SK-MEL-5 (cell line): ENCODE measurements around the gene SIRT5. TPM values are rescaled to one million over a fixed set of nuclear protein-coding genes. Genes with fewer than 3 reads are reported as not detected.
A peak's percentile ranks its signal among the peaks of the same experiment; 100 is the strongest.

Source experiments
- DNase-seq: peaks from one replicate; pipeline ENCODE4 v3.0.0-alpha.2; 2016; ENCODE audit warnings: low read depth, low spot score
- in situ Hi-C: cut with HindIII; loops from 2 replicates; pipeline ENCODE4 v1.10.0; 2016; ENCODE audit warnings: low sequenced_read_pairs, high pct_unique_total_duplicates, low pct_unique_long_range_greater_than_20kb
- total RNA-seq: library from RNA; depleted of rRNA; stranded (reverse); fragments of >200 nt; shearing (Covaris generic); gene quantifications from 2 replicates; pipeline ENCODE4 v1.2.3, GENCODE V29; 2014

The SIRT5 gene
- total RNA-seq, 1 experiment from 2014 or later: 19.4 TPM

DNA sequence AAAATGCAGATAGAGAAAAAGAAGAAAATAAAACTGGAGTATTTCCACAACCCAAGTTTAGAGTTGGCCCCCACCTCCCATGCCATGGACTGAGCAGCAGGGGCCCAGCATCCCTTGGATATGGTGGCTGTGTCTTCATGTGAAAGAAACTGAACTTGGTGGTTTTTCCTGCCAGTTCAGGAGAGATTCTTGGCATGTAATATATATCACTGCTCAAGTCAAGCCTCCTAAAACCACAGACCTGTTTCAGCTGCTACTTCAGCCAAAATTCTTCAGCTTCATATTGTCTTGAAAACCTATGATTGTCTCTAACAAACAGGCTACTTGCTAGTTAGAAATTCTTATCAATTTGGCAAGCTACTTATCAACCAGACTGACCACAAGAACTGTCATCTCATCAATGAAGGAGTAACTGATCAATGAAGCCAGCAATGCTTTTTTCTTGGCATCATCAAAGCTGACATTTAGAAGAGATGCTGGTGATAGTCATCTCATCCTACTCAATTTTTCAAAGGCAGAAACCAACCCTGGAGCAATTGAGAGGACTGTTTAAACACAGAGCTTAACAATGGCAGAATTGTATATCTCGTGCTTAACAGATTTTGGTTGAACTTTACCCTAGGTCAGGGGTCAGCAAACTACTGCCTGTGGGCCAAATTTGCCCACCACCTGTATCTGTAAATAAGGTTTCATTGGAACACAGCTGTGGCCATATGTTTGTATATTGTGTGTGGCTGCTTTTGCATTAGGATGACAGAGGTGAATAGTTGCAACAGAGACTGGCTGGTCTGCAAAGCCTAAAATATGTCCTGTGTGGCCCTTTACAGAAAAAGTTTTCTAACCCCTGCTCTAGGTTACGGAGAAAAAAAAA lies 30.4 kb downstream of the SIRT5 start:
- peak; percentile 60 for DNase-seq
- in situ Hi-C loops: no loop called here

DNA sequence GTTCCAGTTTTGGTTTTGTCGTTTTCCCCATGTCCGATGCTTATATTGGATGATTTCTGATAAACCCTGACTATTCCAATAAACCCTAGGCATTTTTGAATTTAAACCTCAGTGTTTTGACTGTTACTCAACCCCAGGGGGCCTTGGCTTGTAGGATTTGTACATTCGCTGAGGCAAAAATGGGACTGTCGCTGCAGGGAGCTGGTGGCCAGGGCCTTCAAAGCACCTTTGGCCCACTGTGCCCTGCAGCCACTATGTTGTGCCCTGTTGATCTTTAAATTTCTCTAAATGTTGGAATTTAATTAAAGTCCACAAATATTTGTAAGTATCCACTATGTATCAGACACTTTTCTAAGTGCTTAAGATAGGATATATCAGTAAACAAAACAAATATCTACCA lies 31.2 kb downstream of the SIRT5 start:
- no peak for DNase-seq
- in situ Hi-C loops: no loop called here

DNA sequence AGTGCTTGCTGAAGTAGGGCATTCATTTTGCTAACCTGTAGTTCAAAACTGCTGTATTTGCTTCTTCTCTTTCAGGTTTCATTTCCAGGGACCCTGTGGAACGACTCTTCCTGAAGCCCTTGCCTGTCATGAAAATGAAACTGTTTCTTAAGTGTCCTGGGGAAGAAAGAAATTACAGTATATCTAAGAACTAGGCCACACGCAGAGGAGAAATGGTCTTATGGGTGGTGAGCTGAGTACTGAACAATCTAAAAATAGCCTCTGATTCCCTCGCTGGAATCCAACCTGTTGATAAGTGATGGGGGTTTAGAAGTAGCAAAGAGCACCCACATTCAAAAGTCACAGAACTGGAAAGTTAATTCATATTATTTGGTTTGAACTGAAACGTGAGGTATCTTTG lies 37.3 kb downstream of the SIRT5 start:
- in situ Hi-C loops: no loop called here
- DNase-seq: no peak

DNA sequence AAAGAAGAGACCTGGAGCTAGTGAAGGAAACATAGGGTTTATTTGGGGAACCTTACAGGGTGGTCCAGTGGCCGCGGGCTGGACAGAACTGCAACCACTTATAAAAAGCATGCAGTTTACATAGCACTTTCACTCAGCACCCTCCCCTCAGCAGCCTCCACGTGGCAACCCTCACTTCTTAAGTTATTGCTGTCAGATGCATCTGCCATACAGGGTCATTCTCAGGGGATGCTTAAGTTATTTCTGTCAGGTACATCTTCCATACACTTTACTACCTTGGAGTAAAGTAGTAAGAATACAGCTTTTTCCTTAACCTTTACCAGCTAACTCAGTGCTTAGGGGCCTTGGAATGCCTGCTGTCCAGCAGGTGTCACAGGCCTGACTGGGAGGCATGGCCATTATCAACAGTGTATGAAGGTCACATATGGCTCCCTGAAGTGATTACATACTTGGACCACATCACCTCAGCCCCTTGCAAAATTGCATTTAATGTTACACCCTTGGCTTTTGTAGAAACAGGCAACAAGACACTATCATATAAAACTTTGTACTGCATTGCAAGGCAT lies 38.7 kb downstream of the SIRT5 start:
- in situ Hi-C loops: no loop called here
- DNase-seq: no peak

DNA sequence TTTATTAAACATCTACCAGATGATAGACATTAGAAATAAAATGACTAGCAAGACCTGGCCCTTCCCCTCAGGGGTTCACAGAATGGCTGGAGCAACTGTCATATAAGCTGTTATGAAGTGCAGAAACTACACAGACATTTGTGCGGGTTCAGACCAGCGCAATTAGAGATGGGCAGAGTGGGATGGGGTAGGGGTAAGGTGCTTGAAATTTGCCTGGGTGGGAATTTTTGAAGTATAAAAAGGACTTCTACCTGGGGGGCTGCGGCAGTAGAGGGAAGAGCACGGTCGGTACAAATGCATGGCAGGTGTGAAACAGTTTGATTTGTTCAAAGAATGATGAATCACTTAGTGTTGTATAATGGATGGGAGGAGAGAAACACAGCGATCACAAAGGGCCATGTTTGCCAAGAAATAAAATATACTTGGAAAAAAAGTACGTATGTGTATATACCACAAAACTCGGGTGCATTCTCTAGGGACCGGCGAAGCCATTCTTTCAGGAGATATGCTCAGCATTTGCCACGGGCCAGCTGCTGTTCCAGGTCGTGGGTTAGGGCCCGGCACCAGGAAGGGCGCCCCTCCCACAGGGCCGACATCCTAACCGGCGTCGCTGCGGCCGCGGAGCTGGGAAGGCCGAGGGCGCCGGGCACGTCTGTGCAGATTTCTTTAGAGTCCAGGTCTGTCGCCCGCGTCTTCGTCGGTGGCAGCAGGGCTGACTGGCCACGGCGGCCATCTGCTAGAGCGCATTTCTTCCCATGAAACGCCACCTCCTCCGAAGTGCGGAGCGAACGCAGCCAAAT lies 39.9 kb downstream of the SIRT5 start:
- in situ Hi-C loops: no loop called here
- peak; percentile 53 for DNase-seq

DNA sequence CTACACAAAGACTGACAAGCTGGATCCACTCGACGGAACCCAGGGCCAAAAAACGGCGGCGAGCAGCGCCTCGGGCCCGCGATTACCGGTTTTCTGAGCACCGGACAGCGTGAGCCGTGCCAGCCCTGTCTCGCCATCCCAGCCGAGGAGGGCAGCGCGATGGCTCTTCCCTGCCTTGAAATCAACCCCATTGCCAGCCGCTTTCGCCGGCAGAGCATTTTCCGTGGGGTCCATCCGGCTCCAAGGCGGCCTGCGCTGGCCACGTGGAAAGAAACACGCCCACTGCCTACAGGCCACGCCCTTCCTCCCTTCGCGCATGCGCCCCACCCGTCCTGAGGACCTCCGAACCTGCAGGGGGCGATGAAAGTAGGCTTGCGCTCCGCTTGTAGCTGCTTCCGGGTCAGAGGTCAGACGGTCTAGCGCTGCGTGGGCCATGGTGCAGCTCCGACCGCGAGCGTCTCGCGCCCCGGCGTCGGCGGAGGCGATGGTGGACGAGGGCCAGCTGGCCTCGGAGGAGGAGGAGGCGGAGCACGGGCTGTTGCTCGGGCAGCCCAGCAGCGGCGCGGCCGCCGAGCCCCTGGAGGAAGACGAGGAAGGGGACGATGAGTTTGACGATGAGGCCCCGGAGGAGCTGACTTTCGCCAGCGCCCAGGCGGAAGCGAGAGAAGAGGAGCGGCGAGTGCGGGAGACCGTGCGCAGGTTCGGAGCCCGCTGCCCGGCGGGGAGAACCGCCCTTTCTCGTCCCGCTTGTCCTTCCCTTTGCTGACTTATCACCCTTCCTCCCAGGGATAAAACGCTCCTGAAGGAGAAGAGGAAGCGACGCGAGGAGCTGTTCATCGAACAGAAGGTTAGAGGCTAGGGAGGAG lies 40.8 kb downstream of the SIRT5 start, which contains the start of gene NOL7:
NOL7 (plus strand) TSS at position 410 of the 866 bp plus-strand sequence; CDS start at position 434, 24 bp downstream.
- DNase-seq: peak; percentile 99
- in situ Hi-C loops: no loop called here

DNA sequence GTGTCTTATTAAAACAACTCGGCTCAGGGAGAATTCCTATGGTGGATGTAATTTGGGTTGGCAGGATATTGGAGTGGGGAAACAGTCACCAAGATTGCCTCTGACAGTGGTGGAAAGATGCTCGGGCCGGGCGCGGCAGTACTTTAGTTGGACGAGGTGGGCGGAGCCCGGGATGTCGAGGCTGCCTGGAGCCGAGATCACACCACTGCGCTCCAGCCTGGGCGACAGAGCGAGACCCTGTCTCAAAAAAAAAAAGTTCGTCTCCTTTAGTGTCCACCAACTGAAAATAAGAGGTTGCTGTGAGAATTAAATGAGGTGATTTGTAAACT lies 41.4 kb downstream of the SIRT5 start:
- in situ Hi-C loops: no loop called here
- peak; percentile 50 for DNase-seq

DNA sequence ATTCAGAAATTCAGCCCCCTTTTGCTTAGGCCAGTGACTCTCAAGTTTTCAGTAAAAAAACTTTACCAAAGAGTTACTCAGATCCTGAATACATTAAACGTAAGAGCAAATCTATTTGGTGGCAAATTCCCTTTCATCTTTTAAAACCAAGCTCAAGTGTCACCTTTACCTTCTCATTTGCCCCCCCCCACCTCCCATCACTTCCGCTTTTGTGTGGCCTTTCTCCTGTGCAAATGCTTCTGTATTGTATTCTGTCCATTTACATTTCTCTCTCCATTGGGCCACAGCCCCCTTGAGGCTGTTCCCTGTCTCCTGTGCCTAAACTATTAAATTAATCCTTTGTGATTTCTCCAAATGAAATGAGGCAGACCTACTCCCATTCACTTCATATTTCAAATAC lies 42.7 kb downstream of the SIRT5 start:
- in situ Hi-C loops: no loop called here
- DNase-seq: no peak

DNA sequence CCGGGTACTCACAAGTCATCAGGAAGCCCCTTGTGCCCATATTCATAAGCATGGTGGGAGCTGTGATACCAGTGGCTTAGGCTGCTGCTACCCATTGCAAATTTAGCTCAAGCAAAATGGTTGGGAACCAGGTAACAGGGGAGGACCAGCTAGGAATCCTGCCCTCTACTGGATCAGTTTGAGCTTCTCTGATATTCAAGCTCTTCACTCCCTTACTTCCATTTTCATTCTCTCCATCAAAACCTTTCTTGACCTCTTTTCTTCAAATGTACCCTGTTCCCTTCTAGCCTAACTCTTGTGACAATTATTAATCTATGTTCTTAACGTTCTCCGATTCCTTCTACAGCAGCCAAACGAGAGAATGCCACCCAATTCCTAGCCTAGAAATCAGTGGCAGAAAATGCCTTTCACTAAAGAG lies 50.5 kb downstream of the SIRT5 start:
- peak; percentile 89 for DNase-seq
- in situ Hi-C loops: no loop called here

DNA sequence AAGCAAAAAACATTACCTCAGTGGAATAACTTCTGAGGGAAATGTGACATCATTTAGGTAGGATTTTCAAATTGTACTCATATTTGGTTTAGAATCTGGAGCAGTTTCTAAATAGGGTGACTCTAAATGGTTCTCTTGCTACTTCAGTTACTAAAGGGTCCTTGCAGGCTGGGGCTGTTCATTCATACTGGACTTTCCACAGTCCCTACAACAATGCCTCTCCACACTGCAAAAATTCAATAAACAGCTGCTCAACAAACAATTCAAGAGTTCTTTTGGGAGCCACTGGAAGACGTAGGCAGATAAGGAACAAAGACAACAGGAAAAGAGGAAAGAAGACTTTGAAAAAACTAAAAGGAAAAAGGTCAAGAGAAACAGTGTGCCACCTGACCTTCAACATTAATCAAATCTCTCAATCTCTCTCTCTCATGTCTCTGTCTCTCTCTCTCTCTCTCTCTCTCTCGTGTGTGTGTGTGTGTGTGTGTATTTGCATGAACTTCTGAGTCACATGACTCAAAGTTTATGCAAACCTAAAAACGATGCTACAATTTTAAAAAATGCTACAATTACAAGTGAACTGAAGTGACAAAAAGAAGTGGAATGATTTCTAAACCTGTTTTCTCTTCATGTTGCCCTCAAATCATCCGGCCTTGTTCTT lies 55.2 kb downstream of the SIRT5 start:
- peak; percentile 76 for DNase-seq
- in situ Hi-C loops: no loop called here

DNA sequence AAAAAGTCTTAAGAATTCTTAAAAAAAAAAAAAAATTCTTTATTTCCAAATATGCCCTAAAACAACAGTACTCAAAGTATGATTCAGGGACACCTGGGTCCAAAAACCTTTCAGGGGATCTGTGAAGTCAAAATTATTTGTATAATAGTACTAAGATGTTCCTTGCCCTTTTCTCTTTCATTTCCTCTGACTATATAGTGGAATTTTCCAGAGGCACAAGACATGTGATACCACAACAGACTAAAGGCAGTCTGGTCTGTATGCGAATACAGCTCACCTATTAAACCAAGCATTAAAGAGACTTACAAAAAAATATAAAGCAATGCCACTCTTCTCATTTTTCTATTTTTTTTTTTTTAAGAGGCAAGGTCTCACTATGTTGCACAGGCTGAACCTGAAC lies 56.1 kb downstream of the SIRT5 start:
- DNase-seq: no peak
- in situ Hi-C loops: no loop called here

DNA sequence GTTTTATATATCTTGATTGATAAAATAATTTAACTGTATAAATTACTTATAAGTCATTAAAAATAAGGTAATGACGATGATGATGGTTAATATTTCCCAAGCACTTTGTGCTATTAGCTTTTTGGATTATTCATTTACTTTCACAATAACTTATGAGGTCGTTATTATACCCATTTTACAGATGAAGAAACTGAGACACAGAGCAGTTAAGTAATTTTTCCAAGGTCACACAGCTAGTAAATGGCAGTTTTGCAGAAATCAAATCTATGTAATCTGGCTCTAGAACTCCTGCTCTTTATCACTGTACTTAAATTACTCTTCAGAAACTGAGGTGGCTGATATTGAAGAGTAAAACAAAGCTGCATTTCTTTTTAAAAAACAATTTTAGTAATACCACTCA lies 58.9 kb downstream of the SIRT5 start:
- in situ Hi-C loops: no loop called here
- DNase-seq: no peak

DNA sequence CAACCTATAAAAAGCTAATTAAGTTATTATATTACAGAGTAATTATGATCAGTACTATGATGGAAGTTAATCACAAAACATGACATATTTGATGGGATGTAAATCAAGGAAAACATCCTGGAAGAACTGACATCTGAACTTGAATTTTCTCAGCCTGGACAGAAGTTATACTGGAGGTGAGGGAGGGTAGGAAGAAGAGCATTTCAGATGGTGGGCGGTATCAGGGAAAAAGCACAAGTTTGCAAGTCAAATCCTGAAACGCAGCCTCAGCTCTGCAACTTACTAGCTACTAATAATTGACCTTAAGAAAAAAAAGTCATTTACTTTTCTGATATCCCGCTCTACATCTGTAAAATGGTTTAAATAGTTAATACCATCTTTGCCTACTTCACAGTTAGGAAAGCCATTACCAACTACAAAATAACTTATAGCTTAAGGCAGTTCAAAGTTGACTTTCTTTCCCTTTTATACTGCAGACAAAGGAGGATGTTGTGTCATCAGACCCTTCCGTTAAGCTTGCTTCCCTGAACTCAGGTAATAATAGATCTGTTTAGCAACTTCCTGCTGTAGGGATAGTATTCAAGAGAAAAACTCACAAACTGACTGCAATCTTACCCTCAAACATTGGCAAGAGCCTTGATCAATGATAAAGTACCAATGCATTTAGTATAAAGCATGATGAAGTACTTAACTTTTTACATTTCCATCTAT lies 61.7 kb downstream of the SIRT5 start:
- in situ Hi-C loops: no loop called here
- no peak for DNase-seq

DNA sequence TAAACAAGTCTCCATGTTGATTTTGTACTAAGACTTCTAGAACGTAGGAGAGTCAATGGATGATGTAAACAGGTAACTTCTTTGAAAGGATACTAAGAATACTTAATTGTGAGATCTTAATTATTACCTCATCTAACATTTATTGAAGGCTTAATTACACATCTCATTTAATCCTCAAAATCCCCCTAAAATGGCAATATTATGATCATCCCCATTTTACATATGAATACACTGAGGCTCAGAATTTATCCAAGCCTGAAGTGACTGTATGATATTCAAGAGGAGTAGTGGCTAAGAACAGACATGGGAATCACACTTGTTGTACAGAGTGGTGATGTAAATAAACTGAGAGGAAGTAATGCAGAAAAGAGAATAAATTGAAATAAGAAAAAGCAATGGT lies 63.6 kb downstream of the SIRT5 start:
- no peak for DNase-seq
- in situ Hi-C loops: no loop called here

DNA sequence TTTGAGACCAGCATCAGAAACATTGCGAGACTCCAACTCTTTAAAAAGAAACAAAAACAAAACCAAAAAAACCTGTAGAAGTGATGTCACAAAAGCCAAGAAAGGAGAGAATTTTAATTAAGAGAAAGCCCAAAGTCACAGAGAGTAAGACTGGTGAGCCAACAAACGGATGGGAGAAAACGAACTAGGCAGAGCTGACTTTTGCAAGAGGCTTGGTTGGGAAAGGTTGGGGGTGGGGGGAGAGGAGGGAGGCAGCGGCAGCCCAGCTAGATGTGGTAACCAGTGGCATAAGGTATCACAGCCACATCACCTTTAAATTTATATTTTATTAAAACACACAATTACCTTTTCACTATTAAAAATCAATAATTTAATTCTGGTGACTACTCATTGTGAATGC lies 64.2 kb downstream of the SIRT5 start:
- in situ Hi-C loops: no loop called here
- DNase-seq: no peak

DNA sequence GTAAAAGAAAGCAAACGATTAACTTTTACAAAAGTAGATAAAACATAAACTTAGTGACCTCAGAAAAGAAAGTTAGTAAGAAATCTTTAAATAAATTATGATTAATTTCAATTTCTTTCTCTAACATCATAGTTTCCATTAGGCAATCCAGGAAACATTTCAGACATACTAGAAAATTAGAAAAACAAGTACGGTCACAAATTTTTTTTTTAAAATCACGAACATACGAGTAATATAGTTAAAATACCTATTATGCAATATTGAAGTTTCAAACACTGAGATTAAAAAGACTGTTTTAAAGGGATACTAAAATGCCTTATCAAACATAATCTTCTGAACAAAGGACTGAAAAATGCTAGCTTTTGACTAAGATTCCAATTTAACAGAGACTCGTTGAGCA lies 66.9 kb downstream of the SIRT5 start:
- in situ Hi-C loops: no loop called here
- no peak for DNase-seq

DNA sequence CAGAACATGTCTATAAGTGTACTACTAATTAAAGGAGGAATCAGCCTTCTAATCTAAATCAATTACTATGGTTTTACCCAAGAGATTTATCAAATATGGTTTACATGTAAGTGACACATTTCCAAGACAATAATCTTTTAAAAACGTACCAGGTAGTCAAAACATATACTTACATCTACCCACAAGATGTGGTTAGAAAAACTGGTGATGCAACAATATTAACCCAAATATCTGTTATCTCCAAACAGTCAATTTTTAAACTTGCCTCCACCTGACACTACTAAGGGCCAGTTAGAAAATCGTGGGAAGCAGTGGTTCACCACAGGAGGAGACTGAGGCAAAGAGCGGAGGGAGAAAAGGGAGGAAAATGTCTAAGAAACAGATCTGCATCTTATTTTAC lies 68.7 kb downstream of the SIRT5 start:
- no peak for DNase-seq

More for the DNA sequence above, 68.7 kb downstream of the SIRT5 start:
- in situ Hi-C loops: no loop called here
